Ishikawa (cell line): ENCODE results near the gene PLA2G4E.

Experiments used
- CEBPB ChIP-seq: IDR thresholded peaks from 2 replicates; pipeline ENCODE4 v1.6.1; 2012
- CREB1 ChIP-seq: IDR thresholded peaks from 2 replicates; pipeline ENCODE4 v1.6.1; 2012; ENCODE audit warnings: low read depth
- EGR1 ChIP-seq: IDR thresholded peaks from 2 replicates; pipeline ENCODE4 v1.6.1; 2012
- EP300 ChIP-seq: IDR thresholded peaks from 2 replicates; pipeline ENCODE4 v1.6.1; 2012; ENCODE audit warnings: borderline replicate concordance
- FOXM1 ChIP-seq: IDR thresholded peaks from 2 replicates; pipeline ENCODE4 v1.6.1; 2012; ENCODE audit warnings: low read depth, borderline replicate concordance
- MAX ChIP-seq: IDR thresholded peaks from 2 replicates; pipeline ENCODE4 v1.6.1; 2012
- NFIC ChIP-seq: IDR thresholded peaks from 2 replicates; pipeline ENCODE4 v1.6.1; 2012
- RAD21 ChIP-seq: IDR thresholded peaks from 2 replicates; pipeline ENCODE4 v1.6.1; 2012; ENCODE audit warnings: low read depth
- TAF1 ChIP-seq: IDR thresholded peaks from 2 replicates; pipeline ENCODE4 v1.6.1; 2012; ENCODE audit warnings: low read depth, mild to moderate bottlenecking
- TCF12 ChIP-seq: IDR thresholded peaks from 2 replicates; pipeline ENCODE4 v1.6.1; 2012; ENCODE audit warnings: low read depth
- TEAD4 ChIP-seq: IDR thresholded peaks from 2 replicates; pipeline ENCODE4 v1.6.1; 2012
- YY1 ChIP-seq: IDR thresholded peaks from 2 replicates; pipeline ENCODE4 v1.6.1; 2012; ENCODE audit warnings: low read depth
- ZBTB7A ChIP-seq: IDR thresholded peaks from 2 replicates; pipeline ENCODE4 v1.6.1; 2012; ENCODE audit warnings: low read depth
- TF ChIP-seq, protein P1 (sequence below): IDR thresholded peaks from 2 replicates; pipeline ENCODE4 v1.6.1; 2012; ENCODE audit warnings: low read depth, mild to moderate bottlenecking

DNA sequence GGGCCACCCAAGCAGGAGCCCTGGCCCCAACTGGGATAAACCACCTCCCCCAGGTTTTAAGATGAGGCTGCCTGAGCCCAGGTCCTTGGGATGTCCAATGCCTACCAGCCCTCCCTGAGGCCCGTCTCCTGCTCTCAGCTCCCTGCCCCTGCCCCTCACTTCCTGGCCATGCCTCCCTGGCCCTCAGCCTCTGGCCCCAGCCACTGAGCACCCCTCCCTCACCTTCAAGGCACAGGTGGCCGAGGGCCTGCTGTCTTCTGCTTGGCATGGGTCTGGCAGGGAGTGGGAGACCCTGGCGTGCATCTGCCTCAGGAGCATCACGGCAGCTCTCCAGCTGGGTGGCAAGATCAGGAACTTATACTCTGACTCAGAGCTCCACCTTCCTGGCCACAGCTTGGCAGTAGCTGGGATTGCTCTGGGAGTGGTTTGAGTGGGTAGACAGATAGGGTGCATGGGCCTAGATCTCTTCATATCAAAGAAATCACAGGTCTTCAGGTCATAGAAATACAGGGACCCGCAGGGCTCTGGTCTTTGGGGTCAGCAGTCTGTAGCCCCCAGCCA lies at the start of gene PLA2G4E:
- TF ChIP-seq YY1 (no peak), RAD21 (no peak), EP300 (no peak), MAX (no peak), EGR1 (no peak), TAF1 (no peak), NFIC (no peak), FOXM1 (no peak), TCF12 (no peak), TEAD4 (no peak), CREB1 (no peak), CEBPB (no peak), ZBTB7A (no peak)
- TF ChIP-seq, protein P1, sequence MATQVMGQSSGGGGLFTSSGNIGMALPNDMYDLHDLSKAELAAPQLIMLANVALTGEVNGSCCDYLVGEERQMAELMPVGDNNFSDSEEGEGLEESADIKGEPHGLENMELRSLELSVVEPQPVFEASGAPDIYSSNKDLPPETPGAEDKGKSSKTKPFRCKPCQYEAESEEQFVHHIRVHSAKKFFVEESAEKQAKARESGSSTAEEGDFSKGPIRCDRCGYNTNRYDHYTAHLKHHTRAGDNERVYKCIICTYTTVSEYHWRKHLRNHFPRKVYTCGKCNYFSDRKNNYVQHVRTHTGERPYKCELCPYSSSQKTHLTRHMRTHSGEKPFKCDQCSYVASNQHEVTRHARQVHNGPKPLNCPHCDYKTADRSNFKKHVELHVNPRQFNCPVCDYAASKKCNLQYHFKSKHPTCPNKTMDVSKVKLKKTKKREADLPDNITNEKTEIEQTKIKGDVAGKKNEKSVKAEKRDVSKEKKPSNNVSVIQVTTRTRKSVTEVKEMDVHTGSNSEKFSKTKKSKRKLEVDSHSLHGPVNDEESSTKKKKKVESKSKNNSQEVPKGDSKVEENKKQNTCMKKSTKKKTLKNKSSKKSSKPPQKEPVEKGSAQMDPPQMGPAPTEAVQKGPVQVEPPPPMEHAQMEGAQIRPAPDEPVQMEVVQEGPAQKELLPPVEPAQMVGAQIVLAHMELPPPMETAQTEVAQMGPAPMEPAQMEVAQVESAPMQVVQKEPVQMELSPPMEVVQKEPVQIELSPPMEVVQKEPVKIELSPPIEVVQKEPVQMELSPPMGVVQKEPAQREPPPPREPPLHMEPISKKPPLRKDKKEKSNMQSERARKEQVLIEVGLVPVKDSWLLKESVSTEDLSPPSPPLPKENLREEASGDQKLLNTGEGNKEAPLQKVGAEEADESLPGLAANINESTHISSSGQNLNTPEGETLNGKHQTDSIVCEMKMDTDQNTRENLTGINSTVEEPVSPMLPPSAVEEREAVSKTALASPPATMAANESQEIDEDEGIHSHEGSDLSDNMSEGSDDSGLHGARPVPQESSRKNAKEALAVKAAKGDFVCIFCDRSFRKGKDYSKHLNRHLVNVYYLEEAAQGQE, result no peak
